ENCODE data around the gene FGF21.

The FGF21 gene

DNA sequence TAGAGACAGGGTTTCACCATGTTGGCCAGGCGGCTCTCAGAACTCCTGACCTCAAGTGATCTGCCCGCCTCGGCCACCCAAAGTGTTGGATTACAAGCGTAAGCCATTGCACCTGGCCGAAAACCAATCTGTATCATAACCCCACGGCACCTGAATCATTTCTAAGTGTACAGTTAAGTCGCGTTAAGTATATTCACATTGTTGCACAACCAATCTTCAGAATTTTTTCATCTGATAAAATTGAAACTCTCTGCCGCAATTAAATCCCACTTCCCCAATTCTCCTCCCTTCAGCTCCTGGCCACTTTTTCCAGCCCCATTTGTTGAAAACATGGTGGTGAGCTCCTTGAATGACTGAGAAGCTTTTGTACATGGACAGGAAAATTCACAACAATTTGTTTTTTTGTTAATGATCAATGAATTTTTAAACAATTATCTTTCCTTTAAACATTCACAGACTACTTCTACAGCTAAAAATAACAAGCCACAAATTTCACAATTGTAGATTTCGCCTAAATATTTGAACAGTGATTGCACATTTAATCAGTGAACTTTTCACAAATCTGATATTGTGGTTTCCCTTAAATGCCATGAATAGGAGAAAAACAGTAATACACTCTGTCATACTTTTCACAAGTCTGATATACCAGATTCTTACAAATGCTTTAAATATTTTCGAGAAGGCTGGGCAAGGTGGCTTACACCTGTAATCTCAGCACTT is 13.8 kb downstream of the FGF21 start:
- Histone ChIP-seq H3K27ac (no peak overlapping the region), H3K36me3 (ENCODE audit: insufficient read depth, low read length) (no peaks in the 10 kb centered on the region), H3K4me3 (no peak overlapping the region), H3K9me3 (ENCODE audit: low read depth, low read length) (no peaks in the 10 kb centered on the region), H3K9ac (ENCODE audit: insufficient read length) (no peak overlapping the region)
- no peak for DNase-seq (ENCODE audit: low read depth, low spot score)
- no peak for TF ChIP-seq POLR2AphosphoS5 (IDR thresholded peaks at IDR 0.05; ENCODE audit: borderline replicate concordance, low read depth, low read length)
- TF ChIP-seq EZH2 (IDR thresholded peaks at IDR 0.05) = no peak
- no peak for TF ChIP-seq FOXP2 (optimal IDR thresholded peaks at IDR 0.05; ENCODE audit: control extremely low read depth, extremely low read length, insufficient read depth)

DNA sequence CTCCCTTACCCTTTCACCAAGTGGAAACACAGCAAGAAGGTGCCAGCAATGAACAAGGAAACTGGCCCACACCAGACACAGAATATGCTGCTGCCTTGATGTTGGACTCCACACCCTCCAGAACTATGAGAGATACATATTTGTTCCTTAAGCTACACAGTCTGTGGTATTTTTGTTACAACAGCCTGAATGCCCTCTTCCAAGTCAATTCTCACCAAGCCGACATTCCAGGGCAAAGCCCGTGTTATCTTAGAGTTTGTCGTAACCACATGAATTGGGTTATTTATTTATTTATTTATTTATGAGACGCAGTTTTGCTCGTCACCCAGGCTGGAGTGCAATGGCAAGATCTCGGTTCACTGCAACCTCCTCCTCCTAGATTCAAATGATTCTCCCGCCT is 14.9 kb downstream of the FGF21 start:
- no peak for TF ChIP-seq FOXP2 (optimal IDR thresholded peaks at IDR 0.05; ENCODE audit: control extremely low read depth, extremely low read length, insufficient read depth)
- TF ChIP-seq EZH2 (IDR thresholded peaks at IDR 0.05) = no peak
- TF ChIP-seq POLR2AphosphoS5 (IDR thresholded peaks at IDR 0.05; ENCODE audit: borderline replicate concordance, low read depth, low read length) = no peak
- no peaks in the 10 kb centered on the region for H3K9me3 ChIP-seq (ENCODE audit: low read depth, low read length)
- H3K36me3 ChIP-seq (ENCODE audit: insufficient read depth, low read length) = no peaks in the 10 kb centered on the region
- H3K4me3 ChIP-seq = no peak overlapping the region
- DNase-seq (ENCODE audit: low read depth, low spot score) = no peak
- H3K27ac ChIP-seq = no peak overlapping the region
- H3K9ac ChIP-seq (ENCODE audit: insufficient read length) = no peak overlapping the region

DNA sequence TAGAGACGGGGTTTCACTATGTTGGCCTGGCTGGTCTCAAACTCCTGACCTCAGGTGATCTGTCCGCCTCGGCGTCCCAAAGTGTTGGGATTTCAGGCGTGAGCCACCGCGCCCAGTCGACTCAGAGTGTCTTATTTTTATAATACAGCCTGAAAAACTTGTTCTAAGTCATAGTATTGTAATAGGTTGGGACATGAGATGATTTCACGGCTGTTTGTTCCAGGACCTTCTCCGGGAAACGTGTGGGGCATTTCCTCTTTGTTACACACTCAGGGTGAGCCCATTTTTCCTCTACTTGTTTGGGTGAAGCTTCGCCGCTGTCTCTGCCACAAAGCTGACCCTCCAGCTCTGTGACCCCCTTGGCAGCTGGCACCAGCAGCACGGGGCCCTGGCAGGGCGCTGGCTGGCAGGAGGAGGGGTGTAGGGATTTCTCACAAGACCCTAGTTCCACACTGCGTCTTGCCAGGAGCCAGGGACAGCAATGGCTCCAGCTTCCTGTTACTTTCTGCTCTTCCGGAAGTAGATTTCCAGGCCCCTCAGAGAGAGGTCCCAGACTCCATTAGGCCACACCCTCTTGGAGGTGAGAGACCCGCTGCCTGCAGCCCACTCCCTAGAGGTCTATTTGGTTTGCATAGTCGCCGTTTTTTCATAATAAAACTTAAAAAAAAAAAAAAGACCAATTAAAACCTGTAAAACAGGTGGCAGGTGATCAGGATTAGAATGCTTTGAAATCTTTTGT is 15.6 kb downstream of the FGF21 start:
- Histone ChIP-seq H3K4me3 (no peak overlapping the region), H3K9ac (ENCODE audit: insufficient read length) (no peak overlapping the region), H3K36me3 (ENCODE audit: insufficient read depth, low read length) (no peaks in the 10 kb centered on the region), H3K9me3 (ENCODE audit: low read depth, low read length) (no peaks in the 10 kb centered on the region), H3K27ac (no peak overlapping the region)
- TF ChIP-seq POLR2AphosphoS5 (IDR thresholded peaks at IDR 0.05; ENCODE audit: borderline replicate concordance, low read depth, low read length) (no peak), EZH2 (IDR thresholded peaks at IDR 0.05) (no peak), FOXP2 (optimal IDR thresholded peaks at IDR 0.05; ENCODE audit: control extremely low read depth, extremely low read length, insufficient read depth) (no peak)
- DNase-seq (ENCODE audit: low read depth, low spot score) = no peak

DNA sequence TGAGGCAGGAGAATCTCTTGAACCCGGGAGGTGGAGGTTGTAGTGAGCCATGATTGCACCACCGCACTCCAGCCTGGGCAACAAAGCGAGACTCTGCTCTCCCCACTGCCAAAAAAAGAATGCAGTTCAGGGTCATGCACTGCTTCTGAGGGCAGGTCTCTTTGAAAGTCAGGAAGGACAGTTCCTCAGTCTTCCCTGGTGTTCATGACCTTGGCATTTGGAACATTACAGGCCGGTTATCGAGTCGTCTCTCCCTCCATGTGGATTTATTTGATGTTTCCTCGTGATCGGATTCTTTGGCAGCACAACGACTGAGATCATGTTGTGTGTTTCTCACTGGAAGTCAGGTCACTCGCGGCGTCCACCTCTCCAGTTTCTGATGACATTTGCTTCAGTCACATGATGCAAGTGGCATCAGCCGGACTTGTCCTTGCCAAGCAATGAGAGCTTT is 17.2 kb downstream of the FGF21 start:
- Histone ChIP-seq H3K4me3 (no peak overlapping the region), H3K9ac (ENCODE audit: insufficient read length) (no peak overlapping the region), H3K27ac (no peak overlapping the region), H3K9me3 (ENCODE audit: low read depth, low read length) (no peaks in the 10 kb centered on the region), H3K36me3 (ENCODE audit: insufficient read depth, low read length) (no peaks in the 10 kb centered on the region)
- TF ChIP-seq POLR2AphosphoS5 (IDR thresholded peaks at IDR 0.05; ENCODE audit: borderline replicate concordance, low read depth, low read length) (no peak), EZH2 (IDR thresholded peaks at IDR 0.05) (no peak), FOXP2 (optimal IDR thresholded peaks at IDR 0.05; ENCODE audit: control extremely low read depth, extremely low read length, insufficient read depth) (no peak)
- no peak for DNase-seq (ENCODE audit: low read depth, low spot score)

DNA sequence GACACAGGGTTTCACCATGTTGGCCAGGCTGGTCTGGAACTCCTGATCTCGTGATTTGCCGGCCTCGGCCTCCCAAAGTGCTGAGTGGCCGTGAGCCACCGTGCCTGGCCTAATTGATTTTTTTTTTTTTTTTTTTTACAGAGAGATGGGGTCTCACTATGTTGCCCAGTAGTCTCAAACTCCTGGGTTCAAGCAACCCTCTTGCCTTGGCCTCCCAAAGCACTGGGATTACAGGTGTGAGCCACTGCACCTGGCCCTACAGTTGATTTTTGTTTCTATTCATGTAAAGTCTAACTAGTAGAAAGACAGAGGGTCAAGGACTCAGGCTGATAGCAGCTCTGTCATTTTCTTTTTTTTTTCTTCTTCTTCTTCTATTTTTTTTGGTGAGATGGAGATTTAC is 21.8 kb downstream of the FGF21 start:
- Histone ChIP-seq H3K9me3 (ENCODE audit: low read depth, low read length) (no peaks in the 10 kb centered on the region), H3K27ac (no peak overlapping the region), H3K36me3 (ENCODE audit: insufficient read depth, low read length) (no peaks in the 10 kb centered on the region), H3K9ac (ENCODE audit: insufficient read length) (no peak overlapping the region), H3K4me3 (no peak overlapping the region)
- no peak for TF ChIP-seq POLR2AphosphoS5 (IDR thresholded peaks at IDR 0.05; ENCODE audit: borderline replicate concordance, low read depth, low read length)
- no peak for TF ChIP-seq EZH2 (IDR thresholded peaks at IDR 0.05)
- no peak for TF ChIP-seq FOXP2 (optimal IDR thresholded peaks at IDR 0.05; ENCODE audit: control extremely low read depth, extremely low read length, insufficient read depth)
- no peak for DNase-seq (ENCODE audit: low read depth, low spot score)

DNA sequence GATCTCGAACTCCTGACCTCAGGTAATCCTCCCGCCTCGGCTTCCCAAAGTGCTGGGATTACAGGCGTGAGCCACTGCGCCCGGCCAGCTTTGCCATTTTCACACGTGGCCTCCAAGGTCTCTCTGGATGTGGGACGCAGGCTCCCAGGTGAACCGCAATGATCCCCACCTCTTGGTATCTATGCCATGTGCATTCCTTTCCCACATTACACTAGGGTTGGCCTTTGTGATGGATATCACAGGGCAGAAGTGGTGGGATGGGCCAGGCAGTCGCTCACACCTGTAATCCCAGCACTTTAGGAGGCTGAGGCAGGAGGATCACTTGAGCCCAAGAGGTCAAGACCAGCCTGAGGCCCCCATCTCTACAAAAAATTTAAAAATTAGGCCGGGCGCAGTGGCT is 22.4 kb downstream of the FGF21 start:
- Histone ChIP-seq H3K27ac (no peak overlapping the region), H3K9me3 (ENCODE audit: low read depth, low read length) (no peaks in the 10 kb centered on the region), H3K9ac (ENCODE audit: insufficient read length) (no peak overlapping the region), H3K36me3 (ENCODE audit: insufficient read depth, low read length) (no peaks in the 10 kb centered on the region), H3K4me3 (no peak overlapping the region)
- no peak for DNase-seq (ENCODE audit: low read depth, low spot score)
- TF ChIP-seq FOXP2 (optimal IDR thresholded peaks at IDR 0.05; ENCODE audit: control extremely low read depth, extremely low read length, insufficient read depth) = no peak
- no peak for TF ChIP-seq EZH2 (IDR thresholded peaks at IDR 0.05)
- TF ChIP-seq POLR2AphosphoS5 (IDR thresholded peaks at IDR 0.05; ENCODE audit: borderline replicate concordance, low read depth, low read length) = no peak

DNA sequence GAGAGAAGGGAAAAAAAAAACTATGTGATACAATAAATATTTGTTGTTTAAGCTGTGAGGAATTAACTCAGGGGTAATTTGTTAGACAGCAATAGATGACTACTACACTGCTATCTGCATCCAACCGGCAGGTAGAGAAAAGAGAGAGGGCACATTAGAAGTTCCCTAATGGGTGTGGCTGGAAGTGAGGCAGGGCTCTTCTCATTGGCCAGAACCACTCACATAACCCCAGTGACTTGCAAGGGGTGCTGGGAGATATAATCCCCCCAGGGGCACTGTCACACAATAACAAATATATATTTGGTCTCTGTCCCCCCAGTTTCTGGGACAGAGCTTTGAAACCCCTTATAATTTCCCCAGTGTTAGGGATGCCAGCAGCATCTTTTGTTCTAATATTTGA is 24.3 kb downstream of the FGF21 start:
- H3K9me3 ChIP-seq (ENCODE audit: low read depth, low read length) = no peaks in the 10 kb centered on the region
- DNase-seq (ENCODE audit: low read depth, low spot score) = no peak
- no peaks in the 10 kb centered on the region for H3K36me3 ChIP-seq (ENCODE audit: insufficient read depth, low read length)
- no peak overlapping the region for H3K9ac ChIP-seq (ENCODE audit: insufficient read length)
- H3K4me3 ChIP-seq = no peak overlapping the region
- TF ChIP-seq POLR2AphosphoS5 (IDR thresholded peaks at IDR 0.05; ENCODE audit: borderline replicate concordance, low read depth, low read length) (no peak), FOXP2 (optimal IDR thresholded peaks at IDR 0.05; ENCODE audit: control extremely low read depth, extremely low read length, insufficient read depth) (no peak), EZH2 (IDR thresholded peaks at IDR 0.05) (no peak)
- H3K27ac ChIP-seq = no peak overlapping the region

DNA sequence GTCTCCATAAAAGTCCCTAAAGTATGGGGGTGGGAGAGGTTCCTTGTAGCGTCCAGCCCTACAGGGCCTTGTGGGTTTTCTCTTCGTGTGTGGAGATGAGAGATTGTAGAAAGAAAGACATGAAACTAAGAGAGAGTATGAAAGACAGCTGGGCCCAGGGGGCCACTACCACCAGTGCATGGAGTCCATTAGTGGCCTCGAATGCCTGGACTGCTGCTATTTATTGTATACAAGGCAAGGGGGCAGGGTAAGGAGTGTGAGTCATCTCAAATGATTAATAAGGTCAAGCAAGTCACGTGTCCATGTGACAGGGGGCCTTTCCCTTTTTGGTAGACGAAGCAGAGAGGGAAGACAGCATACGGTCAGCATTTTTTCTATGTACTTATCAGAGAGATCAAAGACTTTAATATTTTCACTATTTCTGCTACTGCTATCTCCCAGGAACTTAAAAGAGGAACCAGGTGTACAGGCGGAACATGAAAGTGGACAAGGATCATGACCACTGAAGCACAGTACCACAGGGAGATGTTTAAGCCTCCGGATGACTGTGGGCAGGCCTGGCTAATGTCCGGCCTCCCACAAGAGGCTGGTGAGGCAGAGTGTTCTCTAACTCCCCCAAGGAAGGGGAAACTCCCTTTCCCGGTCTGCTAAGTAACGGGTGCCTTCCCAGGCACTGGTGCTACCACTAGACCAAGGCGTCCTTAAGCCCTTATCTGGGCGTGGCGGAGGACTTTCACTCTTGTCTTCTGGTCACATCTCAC is 25.5 kb downstream of the FGF21 start:
- Histone ChIP-seq H3K9me3 (ENCODE audit: low read depth, low read length) (no peaks in the 10 kb centered on the region), H3K9ac (ENCODE audit: insufficient read length) (no peak overlapping the region), H3K4me3 (no peak overlapping the region), H3K27ac (no peak overlapping the region), H3K36me3 (ENCODE audit: insufficient read depth, low read length) (no peaks in the 10 kb centered on the region)
- DNase-seq (ENCODE audit: low read depth, low spot score) = no peak
- no peak for TF ChIP-seq FOXP2 (optimal IDR thresholded peaks at IDR 0.05; ENCODE audit: control extremely low read depth, extremely low read length, insufficient read depth)
- no peak for TF ChIP-seq EZH2 (IDR thresholded peaks at IDR 0.05)
- TF ChIP-seq POLR2AphosphoS5 (IDR thresholded peaks at IDR 0.05; ENCODE audit: borderline replicate concordance, low read depth, low read length) = no peak

Measured in SK-N-MC (cell line).